ENCODE measurements around the gene EYA2. TPM values are rescaled to one million over a fixed set of nuclear protein-coding genes. Genes with fewer than 3 reads are reported as not detected.

The EYA2 gene
- total RNA-seq, 1 experiment from 2014 or later: 0.74 TPM

DNA sequence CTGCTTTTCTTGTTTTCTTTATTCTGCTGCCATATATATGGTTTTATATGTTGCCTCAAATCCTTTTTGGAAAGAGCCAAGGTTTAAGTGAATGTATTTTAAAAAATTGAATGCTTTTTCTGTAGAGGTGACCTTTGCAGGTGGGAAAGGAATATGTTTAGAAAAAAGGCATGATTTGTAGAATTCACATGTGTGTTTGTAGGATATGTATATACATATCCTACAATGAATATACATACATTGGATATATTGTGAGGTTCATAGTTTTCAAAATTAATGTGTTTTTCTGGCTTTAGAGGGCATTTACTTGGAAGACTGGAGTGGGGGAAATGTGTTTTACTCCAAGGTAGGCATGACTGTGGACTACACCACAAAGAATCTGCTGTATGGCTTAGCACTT is 4.0 kb upstream of the EYA2 start:
- peaks cover 11% of the 10 kb centered on the region; the same call in 1 of the 2 replicates for H3K27me3 ChIP-seq (ENCODE audit: insufficient read depth, low read length)
- H2BK15ac ChIP-seq (ENCODE audit: low read depth, low read length): no peak overlapping the region

More for the DNA sequence above, 4.0 kb upstream of the EYA2 start:
- no peak for DNase-seq
- Histone ChIP-seq H4K5ac (ENCODE audit: insufficient read length, low read depth, low read length) (no peak overlapping the region), H3K4ac (ENCODE audit: low read depth, low read length) (no peak overlapping the region), H3K4me2 (ENCODE audit: insufficient read depth, insufficient read length, low read length) (no peak overlapping the region), H3K79me1 (ENCODE audit: insufficient read depth, low read depth, low read length, poor library complexity, severe bottlenecking) (no peaks in the 10 kb centered on the region), H3K23me2 (ENCODE audit: insufficient read length, low read depth, low read length, poor library complexity, severe bottlenecking) (peaks cover 9% of the 10 kb centered on the region), H3K9ac (ENCODE audit: extremely low read depth, insufficient read length, low read length) (no peak overlapping the region), H2AFZ (ENCODE audit: low read length) (no peak overlapping the region), H3K23ac (ENCODE audit: insufficient read length, low read depth, low read length) (no peak overlapping the region), H2AK5ac (ENCODE audit: insufficient read length, low read length) (no peak overlapping the region), H4K8ac (replicated peaks; ENCODE audit: insufficient read length, low read depth, low read length) (no peak overlapping the region), H3K9me3 (ENCODE audit: control insufficient read depth, low read depth, low read length) (no peaks in the 10 kb centered on the region), H3K4me1 (ENCODE audit: insufficient read depth, low read length) (no peaks in the 10 kb centered on the region), H3K56ac (ENCODE audit: insufficient read length, low read depth, low read length) (no peak overlapping the region), H2BK120ac (ENCODE audit: low read depth, low read length, poor library complexity, severe bottlenecking) (no peak overlapping the region), H2BK5ac (ENCODE audit: insufficient read length, low read length) (no peak overlapping the region), H3K18ac (ENCODE audit: insufficient read length, low read depth, low read length) (no peak overlapping the region), H4K91ac (ENCODE audit: insufficient read length, low read depth, low read length) (no peak overlapping the region), H2BK12ac (ENCODE audit: insufficient read length, low read depth, low read length) (no peak overlapping the region), H2BK20ac (ENCODE audit: low read depth, low read length, poor library complexity, severe bottlenecking) (no peak overlapping the region), H3K79me2 (ENCODE audit: insufficient read depth, low read length) (no peaks in the 10 kb centered on the region), H3K27ac (ENCODE audit: insufficient read length, low read depth, low read length) (no peak overlapping the region), H4K20me1 (ENCODE audit: control insufficient read depth, insufficient read depth, insufficient read length) (no peaks in the 10 kb centered on the region), H3K14ac (ENCODE audit: insufficient read depth, low read length) (no peak overlapping the region), H3T11ph (ENCODE audit: low read length) (no peak overlapping the region)
- TF ChIP-seq, protein P1, sequence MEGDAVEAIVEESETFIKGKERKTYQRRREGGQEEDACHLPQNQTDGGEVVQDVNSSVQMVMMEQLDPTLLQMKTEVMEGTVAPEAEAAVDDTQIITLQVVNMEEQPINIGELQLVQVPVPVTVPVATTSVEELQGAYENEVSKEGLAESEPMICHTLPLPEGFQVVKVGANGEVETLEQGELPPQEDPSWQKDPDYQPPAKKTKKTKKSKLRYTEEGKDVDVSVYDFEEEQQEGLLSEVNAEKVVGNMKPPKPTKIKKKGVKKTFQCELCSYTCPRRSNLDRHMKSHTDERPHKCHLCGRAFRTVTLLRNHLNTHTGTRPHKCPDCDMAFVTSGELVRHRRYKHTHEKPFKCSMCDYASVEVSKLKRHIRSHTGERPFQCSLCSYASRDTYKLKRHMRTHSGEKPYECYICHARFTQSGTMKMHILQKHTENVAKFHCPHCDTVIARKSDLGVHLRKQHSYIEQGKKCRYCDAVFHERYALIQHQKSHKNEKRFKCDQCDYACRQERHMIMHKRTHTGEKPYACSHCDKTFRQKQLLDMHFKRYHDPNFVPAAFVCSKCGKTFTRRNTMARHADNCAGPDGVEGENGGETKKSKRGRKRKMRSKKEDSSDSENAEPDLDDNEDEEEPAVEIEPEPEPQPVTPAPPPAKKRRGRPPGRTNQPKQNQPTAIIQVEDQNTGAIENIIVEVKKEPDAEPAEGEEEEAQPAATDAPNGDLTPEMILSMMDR (conservative IDR thresholded peaks at IDR 0.05): no peak
- Mint-ChIP-seq H3K27me3 (ENCODE audit: low read depth) (peaks cover 46% of the 10 kb centered on the region), H3K9me3 (peaks cover 7 to 9% of the 10 kb centered on the region in 2 experiments), H3K4me3 (no peak overlapping the region), H3K36me3 (ENCODE audit: insufficient read depth in 1 of 3, low read depth in 3 of 3) (peaks cover 0 to 7% (median 5%) of the 10 kb centered on the region in 3 experiments; a peak in 4 of 7 replicates), H3K27ac (no peak overlapping the region), H3K4me1 (peaks cover 15 to 17% of the 10 kb centered on the region in 2 experiments)
